ENCODE data around the gene VWF. TPM values are rescaled to one million over a fixed set of nuclear protein-coding genes. Genes with fewer than 3 reads are reported as not detected.

VWF gene
- total and polyA plus RNA-seq, 7 donors = 0.60 to 98.0 (median 42.2) TPM

DNA sequence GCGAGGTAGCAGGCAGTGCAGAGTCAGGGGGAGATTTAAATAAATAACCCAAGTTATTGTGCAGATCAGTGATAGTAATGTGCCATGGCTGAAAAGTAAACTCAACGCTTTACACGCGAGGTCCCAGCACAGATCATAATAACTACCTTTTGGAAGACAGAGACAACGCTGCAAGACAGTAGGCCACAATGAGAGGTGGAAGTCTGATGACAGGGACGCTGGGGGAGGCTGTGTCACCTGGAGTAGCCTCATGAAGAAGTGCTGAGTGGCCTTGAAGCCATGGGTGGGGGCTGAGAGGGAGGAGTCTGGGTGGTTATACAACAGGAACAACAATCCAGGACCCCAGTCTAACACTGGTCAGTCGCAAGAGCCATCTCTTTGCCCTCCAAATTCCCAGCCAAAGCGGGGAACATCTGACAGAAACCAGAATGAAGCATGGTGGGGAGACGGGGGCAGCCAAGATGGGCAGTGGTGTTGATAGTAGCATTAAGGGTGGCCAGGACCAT is 207.6 kb downstream of the VWF start:
- H3K9me3 ChIP-seq = no peaks in the 10 kb centered on the region
- no peak overlapping the region for H3K4me3 ChIP-seq
- H3K4me1 ChIP-seq = no peaks in the 10 kb centered on the region
- TF ChIP-seq EP300 (IDR thresholded peaks at IDR 0.05) (no peak), POLR2A (IDR thresholded peaks at IDR 0.05) (no peak), POLR2AphosphoS5 (IDR thresholded peaks at IDR 0.05) (no peak)
- TF ChIP-seq, protein P1, sequence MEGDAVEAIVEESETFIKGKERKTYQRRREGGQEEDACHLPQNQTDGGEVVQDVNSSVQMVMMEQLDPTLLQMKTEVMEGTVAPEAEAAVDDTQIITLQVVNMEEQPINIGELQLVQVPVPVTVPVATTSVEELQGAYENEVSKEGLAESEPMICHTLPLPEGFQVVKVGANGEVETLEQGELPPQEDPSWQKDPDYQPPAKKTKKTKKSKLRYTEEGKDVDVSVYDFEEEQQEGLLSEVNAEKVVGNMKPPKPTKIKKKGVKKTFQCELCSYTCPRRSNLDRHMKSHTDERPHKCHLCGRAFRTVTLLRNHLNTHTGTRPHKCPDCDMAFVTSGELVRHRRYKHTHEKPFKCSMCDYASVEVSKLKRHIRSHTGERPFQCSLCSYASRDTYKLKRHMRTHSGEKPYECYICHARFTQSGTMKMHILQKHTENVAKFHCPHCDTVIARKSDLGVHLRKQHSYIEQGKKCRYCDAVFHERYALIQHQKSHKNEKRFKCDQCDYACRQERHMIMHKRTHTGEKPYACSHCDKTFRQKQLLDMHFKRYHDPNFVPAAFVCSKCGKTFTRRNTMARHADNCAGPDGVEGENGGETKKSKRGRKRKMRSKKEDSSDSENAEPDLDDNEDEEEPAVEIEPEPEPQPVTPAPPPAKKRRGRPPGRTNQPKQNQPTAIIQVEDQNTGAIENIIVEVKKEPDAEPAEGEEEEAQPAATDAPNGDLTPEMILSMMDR (IDR thresholded peaks at IDR 0.05) = no peak
- no peaks in the 10 kb centered on the region for H3K36me3 ChIP-seq
- WGBS, 2 donors = 77 to 81% methylated on average over 9 of the region's 9 CpGs
- no peak for DNase-seq
- H3K27me3 ChIP-seq = no peaks in the 10 kb centered on the region
- intact Hi-C loops (cut with DNase I) = no loop called here
- H3K27ac ChIP-seq = no peak overlapping the region

- Histone ChIP-seq H3K9me3 (no peaks in the 10 kb centered on the region), H3K36me3 (no peaks in the 10 kb centered on the region), H3K27ac (no peak overlapping the region), H3K4me1 (no peaks in the 10 kb centered on the region), H3K27me3 (no peaks in the 10 kb centered on the region), H3K4me3 (no peak overlapping the region)
- TF ChIP-seq, protein P1 (IDR thresholded peaks at IDR 0.05) = no peak
- TF ChIP-seq EP300 (IDR thresholded peaks at IDR 0.05) (no peak), POLR2A (IDR thresholded peaks at IDR 0.05) (no peak), POLR2AphosphoS5 (IDR thresholded peaks at IDR 0.05) (no peak)
- intact Hi-C loops (cut with DNase I) = no loop called here
- DNase-seq = no peak
- WGBS, 2 donors = 74 to 95% methylated on average over 4 of the region's 4 CpGs
These were observed 209.0 kb downstream of the VWF start for GRCh38 chr12:5915511-5915910.

- 82 to 83% methylated on average over 11 of the region's 11 CpGs for WGBS, 2 donors
- Histone ChIP-seq H3K9me3 (no peaks in the 10 kb centered on the region), H3K27me3 (peaks cover 0 to 2% (median 0%) of the 10 kb centered on the region in 3 donors), H3K36me3 (no peaks in the 10 kb centered on the region), H3K27ac (no peak overlapping the region), H3K4me3 (no peak overlapping the region), H3K4me1 (no peaks in the 10 kb centered on the region)
- intact Hi-C loops (cut with DNase I) = no loop called here
- no peak for DNase-seq
- TF ChIP-seq POLR2AphosphoS5 (IDR thresholded peaks at IDR 0.05) (no peak), EP300 (IDR thresholded peaks at IDR 0.05) (no peak), POLR2A (IDR thresholded peaks at IDR 0.05) (no peak)
- TF ChIP-seq, protein P1 (IDR thresholded peaks at IDR 0.05) = no peak
These were observed 209.9 kb downstream of the VWF start for GRCh38 chr12:5914387-5915149.

GRCh38 chr12:5913387-5913786 is 211.1 kb downstream of the VWF start:
- no peak for DNase-seq
- no peaks in the 10 kb centered on the region for H3K36me3 ChIP-seq
- TF ChIP-seq, protein P1 (IDR thresholded peaks at IDR 0.05) = no peak
- no peak for TF ChIP-seq POLR2AphosphoS5 (IDR thresholded peaks at IDR 0.05)
- no peak for TF ChIP-seq POLR2A (IDR thresholded peaks at IDR 0.05)
- no peak for TF ChIP-seq EP300 (IDR thresholded peaks at IDR 0.05)
- H3K27ac ChIP-seq = no peak overlapping the region
- no peaks in the 10 kb centered on the region for H3K9me3 ChIP-seq
- intact Hi-C loops (cut with DNase I) = no loop called here
- no peaks in the 10 kb centered on the region for H3K4me1 ChIP-seq
- H3K4me3 ChIP-seq = no peak overlapping the region
- peaks cover 0 to 3% (median 0%) of the 10 kb centered on the region in 3 donors for H3K27me3 ChIP-seq
- 85 to 88% methylated on average over 9 of the region's 9 CpGs for WGBS, 2 donors

All from sigmoid colon (tissue), 7 donors.